OCI-LY7 (cell line): ENCODE results near the gene TBKBP1. TPM values are rescaled to one million over a fixed set of nuclear protein-coding genes. Genes with fewer than 3 reads are reported as not detected.

Experiments
- BruUV-seq: library from RNA; stranded (reverse); fragments of 400-500 nt; replicated peaks from 2 replicates; lab custom pipeline; 2021; lab: Mats Ljungman, UMichigan
- CTCF ChIA-PET: fragments of 300-600 bp; sonication (Branson Sonifier 250); formaldehyde crosslinking; loops from one replicate; lab custom pipeline; 2022; ENCODE audit warnings: antibody characterized with exemption; ENCODE audit not compliant: unreplicated experiment; lab: Charles Lee
- POLR2A ChIA-PET: fragments of 300-600 bp; sonication (Branson Sonifier 250); formaldehyde crosslinking; loops from one replicate; lab custom pipeline; 2022; ENCODE audit warnings: antibody characterized with exemption; lab: Charles Lee
- DNase-seq: peaks from one replicate; pipeline ENCODE4 v3.0.0-alpha.2; 2015; ENCODE audit warnings: low spot score
- H2AFZ ChIP-seq: fragments of 200-600 bp; sonication (generic), shearing (Covaris generic); 2 replicates; pipeline ENCODE4 v1.6.1; 2014; ENCODE audit warnings: mild to moderate bottlenecking, antibody characterized with exemption, low read length, moderate library complexity
- H3K27ac ChIP-seq: fragments of 200-600 bp; sonication (generic); 2 replicates; pipeline ENCODE4 v1.5.1; 2014; ENCODE audit warnings: mixed run types, low read depth, mild to moderate bottlenecking, moderate library complexity, low read length, inconsistent platforms; ENCODE audit not compliant: poor library complexity, severe bottlenecking
- H3K36me3 ChIP-seq: fragments of 200-600 bp; sonication (generic); 2 replicates; pipeline ENCODE4 v1.6.1; 2014; ENCODE audit warnings: mild to moderate bottlenecking, antibody characterized with exemption, low read length, moderate library complexity, mixed read lengths; ENCODE audit not compliant: insufficient read depth
- H3K4me1 ChIP-seq: fragments of 200-600 bp; sonication (generic); 2 replicates; pipeline ENCODE4 v1.5.1; 2014; ENCODE audit warnings: mild to moderate bottlenecking, low read length; ENCODE audit not compliant: insufficient read depth, poor library complexity, severe bottlenecking
- H3K4me2 ChIP-seq: fragments of 200-600 bp; sonication (generic); 2 replicates; pipeline ENCODE4 v1.6.1; 2014; ENCODE audit warnings: mild to moderate bottlenecking, low read length
- H3K4me3 ChIP-seq: fragments of 200-600 bp; sonication (generic); 2 replicates; pipeline ENCODE4 v1.5.1; 2014; ENCODE audit warnings: mild to moderate bottlenecking, low read depth, low read length; ENCODE audit not compliant: poor library complexity, severe bottlenecking
- H3K79me2 ChIP-seq: fragments of 200-600 bp; sonication (generic); 2 replicates; pipeline ENCODE4 v1.6.1; 2016; ENCODE audit warnings: low read depth, mild to moderate bottlenecking, low read length, moderate library complexity, mixed read lengths; ENCODE audit not compliant: insufficient read depth
- H3K9me2 ChIP-seq: fragments of 200-600 bp; sonication (generic); 2 replicates; pipeline ENCODE4 v1.6.1; 2016; ENCODE audit warnings: mild to moderate bottlenecking, low read length, mixed read lengths; ENCODE audit not compliant: insufficient read depth
- H3K9me3 ChIP-seq: fragments of 200-600 bp; sonication (generic); 2 replicates; pipeline ENCODE4 v1.6.1; 2014; ENCODE audit warnings: mild to moderate bottlenecking, mixed run types, low read length, mixed read lengths
- H4K20me1 ChIP-seq: fragments of 200-600 bp; sonication (generic); 2 replicates; pipeline ENCODE4 v1.6.1; 2014; ENCODE audit warnings: mild to moderate bottlenecking, antibody characterized with exemption, low read length, moderate library complexity, mixed read lengths; ENCODE audit not compliant: insufficient read depth
- CTCF ChIP-seq: fragments of 200-600 bp; sonication (generic); conservative IDR thresholded peaks from 2 replicates; pipeline ENCODE4 v1.5.1; 2014; ENCODE audit warnings: mild to moderate bottlenecking, antibody characterized with exemption, low read length, moderate library complexity, mixed read lengths
- EZH2phosphoT487 ChIP-seq: fragments of 200-600 bp; sonication (generic); IDR thresholded peaks from 2 replicates; pipeline ENCODE4 v1.6.1; 2018; ENCODE audit warnings: low read depth, borderline replicate concordance, mild to moderate bottlenecking, mixed run types, antibody characterized with exemption, low read length, moderate library complexity, mixed read lengths
- intact Hi-C: fragments of 100-400 bp; cut with micrococcal nuclease; formaldehyde crosslinking; loops from one replicate; pipeline ENCODE4 v1.10.0; 2022; ENCODE audit not compliant: unreplicated experiment
- total RNA-seq, 2 experiments: library from RNA; depleted of rRNA in 1 of 2; stranded (reverse); fragments of >200 nt in 1 of 2; shearing (Covaris generic) in 1 of 2; gene quantifications; 2 replicates each; pipeline ENCODE4 v1.2.3, GENCODE V29; 2014 to 2022

Gene TBKBP1
- total RNA-seq, 2 experiments from 2014 or later: 8.3 to 16.0 TPM

GRCh38 chr17:47709594-47709993 lies 15.6 kb downstream of the TBKBP1 start:
- no TSS peak for BruUV-seq
- POLR2A ChIA-PET: no interaction called here

DNA sequence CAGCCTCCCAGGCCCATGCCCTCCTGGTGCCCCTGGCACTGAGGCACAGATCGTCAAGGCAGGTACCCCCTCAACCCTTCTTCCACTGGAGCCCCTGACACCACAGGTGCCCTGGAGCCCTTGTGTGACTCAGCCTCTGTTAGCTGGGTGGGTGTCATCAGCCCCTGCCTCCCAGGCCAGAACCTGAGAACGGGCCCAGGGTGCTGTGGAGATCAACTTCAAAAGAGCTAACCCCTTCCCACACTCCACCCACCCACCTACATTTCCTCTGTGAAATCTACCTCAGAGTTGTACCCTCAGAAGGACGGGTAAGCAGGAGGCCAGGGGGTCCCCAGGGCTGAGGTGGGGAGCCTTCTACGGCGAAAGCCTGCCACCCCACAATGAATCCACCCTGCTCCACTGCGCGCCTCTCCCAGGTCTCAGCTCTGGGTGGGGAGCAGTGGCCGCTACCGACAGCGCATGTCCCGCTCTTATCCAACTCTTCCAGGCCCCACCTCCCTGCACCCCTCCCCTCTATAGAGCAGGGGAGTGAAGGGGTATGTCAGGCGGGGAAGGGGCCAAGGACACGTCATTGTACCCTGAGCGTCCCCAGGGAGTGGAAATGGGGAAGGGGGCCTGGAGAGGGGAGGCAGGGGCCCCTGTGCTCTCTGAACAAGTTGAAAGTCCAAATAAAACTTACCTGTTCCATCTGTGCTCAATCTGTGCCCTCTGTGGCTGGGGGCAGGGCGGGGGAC lies 17.6 kb downstream of the TBKBP1 start:
- Histone ChIP-seq H3K4me3 (no peak overlapping the region), H4K20me1 (no peaks in the 10 kb centered on the region), H3K79me2 (no peaks in the 10 kb centered on the region), H3K4me2 (no peak overlapping the region), H3K36me3 (no peaks in the 10 kb centered on the region), H3K9me2 (no peaks in the 10 kb centered on the region), H3K4me1 (peaks cover 14% of the 10 kb centered on the region), H3K9me3 (no peaks in the 10 kb centered on the region), H3K27ac (no peak overlapping the region), H2AFZ (no peak overlapping the region)
- DNase-seq: no peak
- TSS peak; percentile 55 for BruUV-seq
- ChIA-PET POLR2A (no interaction called here), CTCF (no interaction called here)
- no peak for TF ChIP-seq CTCF
- TF ChIP-seq EZH2phosphoT487: no peak
- intact Hi-C loops: no loop called here

More at GRCh38 chr17:47709594-47709993, 15.6 kb downstream of the TBKBP1 start:
- intact Hi-C loops: no loop called here
- no peak for TF ChIP-seq EZH2phosphoT487
- TF ChIP-seq CTCF: no peak
- CTCF ChIA-PET: no interaction called here
- H3K4me1 ChIP-seq: peaks cover 19% of the 10 kb centered on the region
- H3K4me3 ChIP-seq: no peak overlapping the region
- no peak for DNase-seq
- no peaks in the 10 kb centered on the region for H4K20me1 ChIP-seq
- no peaks in the 10 kb centered on the region for H3K9me3 ChIP-seq
- no peaks in the 10 kb centered on the region for H3K9me2 ChIP-seq
- H3K27ac ChIP-seq: no peak overlapping the region
- no peaks in the 10 kb centered on the region for H3K36me3 ChIP-seq
- H2AFZ ChIP-seq: no peak overlapping the region
- H3K79me2 ChIP-seq: no peaks in the 10 kb centered on the region
- H3K4me2 ChIP-seq: no peak overlapping the region

GRCh38 chr17:47712330-47713023 lies 18.5 kb downstream of the TBKBP1 start:
- Histone ChIP-seq H2AFZ (no peak overlapping the region), H3K36me3 (no peaks in the 10 kb centered on the region), H3K4me2 (no peak overlapping the region), H3K9me2 (no peaks in the 10 kb centered on the region), H3K79me2 (no peaks in the 10 kb centered on the region), H3K9me3 (no peaks in the 10 kb centered on the region), H4K20me1 (no peaks in the 10 kb centered on the region), H3K27ac (no peak overlapping the region), H3K4me3 (no peak overlapping the region), H3K4me1 (peaks cover 9% of the 10 kb centered on the region)
- no TSS peak for BruUV-seq
- DNase-seq: no peak
- TF ChIP-seq EZH2phosphoT487 (no peak), CTCF (no peak)
- ChIA-PET CTCF (no interaction called here), POLR2A (interaction anchor here (0.6 kb wide), 1 partner anchor 19 kb away, joined by 3 read pairs; no protein-coding TSS in a partner anchor)
- intact Hi-C loops: no loop called here
